ENCODE measurements around the gene CFAP54. TPM values are rescaled to one million over a fixed set of nuclear protein-coding genes. Genes with fewer than 3 reads are reported as not detected.

The CFAP54 gene
- total and polyA plus RNA-seq, 2 experiments from 2014 or later = 0.07 to 0.76 TPM

DNA sequence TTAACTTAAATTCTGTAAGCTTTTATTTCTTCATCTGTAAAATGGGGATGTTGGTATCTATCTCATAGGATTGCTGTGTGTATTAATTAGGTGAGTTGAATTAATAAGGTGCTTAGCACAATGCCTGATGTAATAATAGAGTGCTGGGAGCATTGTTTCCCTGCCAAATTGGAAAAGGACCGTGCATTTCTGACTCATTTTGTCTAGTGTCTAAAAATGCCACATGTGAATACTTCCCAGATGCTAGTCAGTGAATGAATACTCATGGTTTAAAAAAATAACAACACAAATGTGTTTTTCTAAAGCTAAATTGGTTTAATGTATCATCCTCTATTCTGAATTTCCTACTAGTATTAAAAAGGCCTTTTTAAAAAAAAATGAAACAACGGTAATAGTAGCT is 372.3 kb downstream of the CFAP54 start:
- Mint-ChIP-seq H3K27ac (no peak overlapping the region), H3K36me3 (ENCODE audit: low read depth) (peaks cover 5% of the 10 kb centered on the region), H3K9me3 (peaks cover 13% of the 10 kb centered on the region), H3K4me1 (peaks cover 8% of the 10 kb centered on the region; the same call in 2 of the 3 replicates), H3K27me3 (ENCODE audit: insufficient read depth, low read depth, poor library complexity) (no peaks in the 10 kb centered on the region), H3K4me3 (no peak overlapping the region)
- H3K79me2 ChIP-seq (replicated peaks; ENCODE audit: insufficient read depth) = no peaks in the 10 kb centered on the region
- no peaks in the 10 kb centered on the region for H3F3A ChIP-seq (replicated peaks; ENCODE audit: low read depth)
- no peak overlapping the region for H3K4me2 ChIP-seq
- no peak for TF ChIP-seq EZH2phosphoT487 (IDR thresholded peaks at IDR 0.05; ENCODE audit: unreplicated experiment)
- no peak for TF ChIP-seq POLR2AphosphoS5 (IDR thresholded peaks at IDR 0.05; ENCODE audit: low read depth)
- no peak for TF ChIP-seq NANOG (IDR thresholded peaks at IDR 0.05; ENCODE audit: borderline replicate concordance)
- no peak for TF ChIP-seq ZNF462 (CRISPR knock-in tag; IDR thresholded peaks at IDR 0.05)
- TF ChIP-seq ETS1 (IDR thresholded peaks at IDR 0.05) = no peak
- TF ChIP-seq, protein P1, sequence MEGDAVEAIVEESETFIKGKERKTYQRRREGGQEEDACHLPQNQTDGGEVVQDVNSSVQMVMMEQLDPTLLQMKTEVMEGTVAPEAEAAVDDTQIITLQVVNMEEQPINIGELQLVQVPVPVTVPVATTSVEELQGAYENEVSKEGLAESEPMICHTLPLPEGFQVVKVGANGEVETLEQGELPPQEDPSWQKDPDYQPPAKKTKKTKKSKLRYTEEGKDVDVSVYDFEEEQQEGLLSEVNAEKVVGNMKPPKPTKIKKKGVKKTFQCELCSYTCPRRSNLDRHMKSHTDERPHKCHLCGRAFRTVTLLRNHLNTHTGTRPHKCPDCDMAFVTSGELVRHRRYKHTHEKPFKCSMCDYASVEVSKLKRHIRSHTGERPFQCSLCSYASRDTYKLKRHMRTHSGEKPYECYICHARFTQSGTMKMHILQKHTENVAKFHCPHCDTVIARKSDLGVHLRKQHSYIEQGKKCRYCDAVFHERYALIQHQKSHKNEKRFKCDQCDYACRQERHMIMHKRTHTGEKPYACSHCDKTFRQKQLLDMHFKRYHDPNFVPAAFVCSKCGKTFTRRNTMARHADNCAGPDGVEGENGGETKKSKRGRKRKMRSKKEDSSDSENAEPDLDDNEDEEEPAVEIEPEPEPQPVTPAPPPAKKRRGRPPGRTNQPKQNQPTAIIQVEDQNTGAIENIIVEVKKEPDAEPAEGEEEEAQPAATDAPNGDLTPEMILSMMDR (conservative IDR thresholded peaks at IDR 0.05; ENCODE audit: low read depth in 2 of 2) = no peak
- no peak for TF ChIP-seq JUNB (IDR thresholded peaks at IDR 0.05; ENCODE audit: unreplicated experiment)
- no peak for TF ChIP-seq CREB1 (CRISPR knock-in tag; IDR thresholded peaks at IDR 0.05; ENCODE audit: low read depth)
- no peak for TF ChIP-seq ZNF331 (CRISPR knock-in tag; IDR thresholded peaks at IDR 0.05; ENCODE audit: low read depth)
- TF ChIP-seq EZH2 (IDR thresholded peaks at IDR 0.05; ENCODE audit: low read depth, unreplicated experiment) = no peak
- no peak for TF ChIP-seq ZNF114 (CRISPR knock-in tag; IDR thresholded peaks at IDR 0.05)
- no peak for TF ChIP-seq STAT1 (IDR thresholded peaks at IDR 0.05; ENCODE audit: unreplicated experiment)
- TF ChIP-seq, protein P2, sequence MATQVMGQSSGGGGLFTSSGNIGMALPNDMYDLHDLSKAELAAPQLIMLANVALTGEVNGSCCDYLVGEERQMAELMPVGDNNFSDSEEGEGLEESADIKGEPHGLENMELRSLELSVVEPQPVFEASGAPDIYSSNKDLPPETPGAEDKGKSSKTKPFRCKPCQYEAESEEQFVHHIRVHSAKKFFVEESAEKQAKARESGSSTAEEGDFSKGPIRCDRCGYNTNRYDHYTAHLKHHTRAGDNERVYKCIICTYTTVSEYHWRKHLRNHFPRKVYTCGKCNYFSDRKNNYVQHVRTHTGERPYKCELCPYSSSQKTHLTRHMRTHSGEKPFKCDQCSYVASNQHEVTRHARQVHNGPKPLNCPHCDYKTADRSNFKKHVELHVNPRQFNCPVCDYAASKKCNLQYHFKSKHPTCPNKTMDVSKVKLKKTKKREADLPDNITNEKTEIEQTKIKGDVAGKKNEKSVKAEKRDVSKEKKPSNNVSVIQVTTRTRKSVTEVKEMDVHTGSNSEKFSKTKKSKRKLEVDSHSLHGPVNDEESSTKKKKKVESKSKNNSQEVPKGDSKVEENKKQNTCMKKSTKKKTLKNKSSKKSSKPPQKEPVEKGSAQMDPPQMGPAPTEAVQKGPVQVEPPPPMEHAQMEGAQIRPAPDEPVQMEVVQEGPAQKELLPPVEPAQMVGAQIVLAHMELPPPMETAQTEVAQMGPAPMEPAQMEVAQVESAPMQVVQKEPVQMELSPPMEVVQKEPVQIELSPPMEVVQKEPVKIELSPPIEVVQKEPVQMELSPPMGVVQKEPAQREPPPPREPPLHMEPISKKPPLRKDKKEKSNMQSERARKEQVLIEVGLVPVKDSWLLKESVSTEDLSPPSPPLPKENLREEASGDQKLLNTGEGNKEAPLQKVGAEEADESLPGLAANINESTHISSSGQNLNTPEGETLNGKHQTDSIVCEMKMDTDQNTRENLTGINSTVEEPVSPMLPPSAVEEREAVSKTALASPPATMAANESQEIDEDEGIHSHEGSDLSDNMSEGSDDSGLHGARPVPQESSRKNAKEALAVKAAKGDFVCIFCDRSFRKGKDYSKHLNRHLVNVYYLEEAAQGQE (IDR thresholded peaks at IDR 0.05; ENCODE audit: unreplicated experiment) = no peak
- H4K20me1 ChIP-seq (replicated peaks; ENCODE audit: insufficient read depth) = no peaks in the 10 kb centered on the region
- H3K27ac ChIP-seq (ENCODE audit: low read depth) = no peak overlapping the region
- H2AFZ ChIP-seq = no peak overlapping the region
- H3K27me3 ChIP-seq (ENCODE audit: insufficient read depth) = no peaks in the 10 kb centered on the region
- ATAC-seq (no peak), DNase-seq (ENCODE audit: low spot score) (no peak)
- H3K4me1 ChIP-seq (ENCODE audit: insufficient read depth) = peaks cover 10% of the 10 kb centered on the region; the same call in 1 of the 2 replicates
- no peaks in the 10 kb centered on the region for H3K36me3 ChIP-seq (ENCODE audit: insufficient read depth)
- no peak overlapping the region for H3K4me3 ChIP-seq
- peaks cover 7% of the 10 kb centered on the region for H3K9me2 ChIP-seq (ENCODE audit: insufficient read depth)
